ENCODE results near the gene LSG1.

The LSG1 gene

GRCh38 chr3:194696702-194697101, 24.7 kb upstream of the LSG1 start:
- TF ChIP-seq POLR2AphosphoS5 (IDR thresholded peaks at IDR 0.05; ENCODE audit: low read depth, low read length), result no peak

DNA sequence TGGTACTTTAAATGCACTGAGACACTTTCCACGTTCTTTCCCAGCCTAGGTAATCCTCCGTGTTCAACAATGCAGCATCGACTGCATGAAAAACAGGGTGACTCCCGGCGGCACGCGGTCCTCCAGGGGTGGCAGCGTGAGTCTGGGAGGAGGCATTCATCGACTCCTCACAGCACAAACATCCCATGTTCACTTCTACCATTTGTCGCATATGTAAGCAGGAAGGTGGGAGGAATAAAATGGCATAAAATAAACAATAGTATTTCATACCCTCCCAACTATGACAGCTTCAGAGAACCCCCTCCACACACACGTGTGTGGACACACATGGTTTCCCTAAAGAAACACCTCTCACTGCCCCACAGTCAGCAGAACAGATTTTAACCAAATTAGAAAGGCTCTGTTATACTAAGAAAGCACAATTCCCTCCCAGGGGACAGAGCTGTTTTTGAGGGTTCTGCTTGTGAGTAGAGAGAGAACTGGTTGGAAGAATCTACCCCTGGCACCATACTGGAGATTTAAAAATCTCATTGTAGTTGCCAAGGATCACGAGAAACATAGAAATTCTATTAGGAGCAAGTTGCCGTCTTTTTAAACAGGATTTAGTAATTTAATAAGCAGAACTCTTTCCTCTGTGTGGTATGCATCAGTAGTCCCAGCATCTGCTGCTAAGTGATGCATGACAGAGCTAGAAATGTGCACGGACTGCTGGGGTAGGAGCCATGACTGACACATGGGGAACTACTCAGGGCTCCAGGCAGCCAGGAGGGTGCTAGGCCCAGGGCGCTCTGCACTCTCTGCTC, 19.7 kb upstream of the LSG1 start:
- TF ChIP-seq, protein P1, sequence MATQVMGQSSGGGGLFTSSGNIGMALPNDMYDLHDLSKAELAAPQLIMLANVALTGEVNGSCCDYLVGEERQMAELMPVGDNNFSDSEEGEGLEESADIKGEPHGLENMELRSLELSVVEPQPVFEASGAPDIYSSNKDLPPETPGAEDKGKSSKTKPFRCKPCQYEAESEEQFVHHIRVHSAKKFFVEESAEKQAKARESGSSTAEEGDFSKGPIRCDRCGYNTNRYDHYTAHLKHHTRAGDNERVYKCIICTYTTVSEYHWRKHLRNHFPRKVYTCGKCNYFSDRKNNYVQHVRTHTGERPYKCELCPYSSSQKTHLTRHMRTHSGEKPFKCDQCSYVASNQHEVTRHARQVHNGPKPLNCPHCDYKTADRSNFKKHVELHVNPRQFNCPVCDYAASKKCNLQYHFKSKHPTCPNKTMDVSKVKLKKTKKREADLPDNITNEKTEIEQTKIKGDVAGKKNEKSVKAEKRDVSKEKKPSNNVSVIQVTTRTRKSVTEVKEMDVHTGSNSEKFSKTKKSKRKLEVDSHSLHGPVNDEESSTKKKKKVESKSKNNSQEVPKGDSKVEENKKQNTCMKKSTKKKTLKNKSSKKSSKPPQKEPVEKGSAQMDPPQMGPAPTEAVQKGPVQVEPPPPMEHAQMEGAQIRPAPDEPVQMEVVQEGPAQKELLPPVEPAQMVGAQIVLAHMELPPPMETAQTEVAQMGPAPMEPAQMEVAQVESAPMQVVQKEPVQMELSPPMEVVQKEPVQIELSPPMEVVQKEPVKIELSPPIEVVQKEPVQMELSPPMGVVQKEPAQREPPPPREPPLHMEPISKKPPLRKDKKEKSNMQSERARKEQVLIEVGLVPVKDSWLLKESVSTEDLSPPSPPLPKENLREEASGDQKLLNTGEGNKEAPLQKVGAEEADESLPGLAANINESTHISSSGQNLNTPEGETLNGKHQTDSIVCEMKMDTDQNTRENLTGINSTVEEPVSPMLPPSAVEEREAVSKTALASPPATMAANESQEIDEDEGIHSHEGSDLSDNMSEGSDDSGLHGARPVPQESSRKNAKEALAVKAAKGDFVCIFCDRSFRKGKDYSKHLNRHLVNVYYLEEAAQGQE (IDR thresholded peaks at IDR 0.05; ENCODE audit: insufficient read depth in 1 of 2, low read depth in 2 of 2, low read length in 2 of 2), result no peak
- TF ChIP-seq SIN3A (IDR thresholded peaks at IDR 0.05; ENCODE audit: borderline replicate concordance, insufficient read depth, low read length), result peak; percentile 24; the same call in 1 of the 2 replicates

DNA sequence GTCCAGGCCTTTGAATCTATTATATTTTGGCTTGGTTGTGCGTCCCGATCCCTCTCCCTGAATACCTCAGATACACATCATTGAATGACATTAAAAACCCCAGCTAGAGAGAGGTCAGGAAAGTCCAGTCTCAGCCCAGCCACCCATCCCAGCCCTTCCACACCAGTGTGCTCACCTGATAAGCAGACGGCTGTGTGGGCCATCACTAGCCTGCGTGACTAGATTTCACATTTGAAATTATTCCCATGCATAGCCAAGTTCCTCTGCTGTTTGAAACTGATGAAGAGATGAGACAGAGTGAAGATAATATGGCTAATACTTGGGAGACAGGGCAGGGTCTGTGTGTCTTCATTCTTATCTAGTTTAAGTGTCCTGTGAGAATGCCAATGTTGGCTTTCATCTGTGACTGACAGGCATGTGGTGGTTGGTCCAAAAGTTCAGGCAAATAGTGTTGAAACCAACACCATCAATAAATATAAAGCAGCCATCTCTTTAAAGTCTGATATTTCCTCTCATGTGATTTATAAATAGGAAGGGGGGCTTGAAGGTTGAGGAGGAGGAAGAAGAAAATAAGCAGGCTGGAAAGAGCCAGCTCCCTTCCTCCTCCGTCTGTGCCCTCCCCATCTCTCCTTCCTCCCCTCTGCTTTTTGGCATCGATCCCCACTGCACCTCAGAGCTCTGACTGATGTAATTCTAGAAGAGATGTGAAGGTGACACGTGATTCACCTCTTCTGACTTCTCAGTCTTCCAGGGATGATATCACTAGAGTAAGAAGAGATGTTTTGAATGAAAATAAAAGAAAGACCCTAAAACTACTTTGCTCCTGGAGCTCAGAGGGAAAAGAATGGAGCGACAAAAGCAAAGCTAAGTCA, 18.7 kb upstream of the LSG1 start:
- no peak for TF ChIP-seq POLR2AphosphoS5 (IDR thresholded peaks at IDR 0.05; ENCODE audit: low read depth, low read length)
- TF ChIP-seq FOXP2 (optimal IDR thresholded peaks at IDR 0.05; ENCODE audit: borderline replicate concordance, extremely low read depth, extremely low read length, insufficient read depth), result no peak
- TF ChIP-seq, protein P1 (IDR thresholded peaks at IDR 0.05; ENCODE audit: insufficient read depth in 1 of 2, low read depth in 2 of 2, low read length in 2 of 2), result no peak
- TF ChIP-seq SIN3A (IDR thresholded peaks at IDR 0.05; ENCODE audit: borderline replicate concordance, insufficient read depth, low read length), result no peak
- TF ChIP-seq TAF1 (IDR thresholded peaks at IDR 0.05; ENCODE audit: borderline replicate concordance, insufficient read depth, low read length), result no peak

DNA sequence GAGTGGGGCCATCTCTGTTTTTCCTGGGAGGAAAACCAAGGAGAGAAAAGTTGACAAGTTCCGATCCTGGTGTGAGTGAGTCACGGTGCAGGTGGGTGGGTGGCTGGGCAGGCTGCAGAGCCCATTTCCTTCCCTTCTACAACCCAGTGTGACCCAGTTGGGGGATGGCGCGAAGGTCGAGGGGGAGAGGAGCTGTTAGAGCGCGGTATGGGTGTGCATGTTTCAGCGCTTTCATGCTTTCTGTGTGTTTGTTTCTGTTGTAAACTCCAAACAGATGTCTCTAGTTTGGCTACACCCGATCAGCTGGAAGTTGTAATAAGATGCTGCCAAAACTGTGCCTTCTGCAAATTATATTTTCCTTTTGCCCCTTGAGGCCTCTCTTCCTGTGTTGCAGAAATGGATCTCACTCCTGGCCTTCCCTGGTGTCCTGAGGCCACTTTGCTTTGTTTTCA, 17.5 kb upstream of the LSG1 start:
- no peak for TF ChIP-seq TAF1 (IDR thresholded peaks at IDR 0.05; ENCODE audit: borderline replicate concordance, insufficient read depth, low read length)
- TF ChIP-seq POLR2AphosphoS5 (IDR thresholded peaks at IDR 0.05; ENCODE audit: low read depth, low read length), result 0 out of 2 replicates have a peak, but pooled peaks have one; percentile 28
- no peak for TF ChIP-seq FOXP2 (optimal IDR thresholded peaks at IDR 0.05; ENCODE audit: borderline replicate concordance, extremely low read depth, extremely low read length, insufficient read depth)
- TF ChIP-seq SIN3A (IDR thresholded peaks at IDR 0.05; ENCODE audit: borderline replicate concordance, insufficient read depth, low read length), result no peak
- TF ChIP-seq, protein P1 (IDR thresholded peaks at IDR 0.05; ENCODE audit: insufficient read depth in 1 of 2, low read depth in 2 of 2, low read length in 2 of 2), result no peak

- TF ChIP-seq TAF1 (IDR thresholded peaks at IDR 0.05; ENCODE audit: borderline replicate concordance, insufficient read depth, low read length), result no peak
- TF ChIP-seq POLR2AphosphoS5 (IDR thresholded peaks at IDR 0.05; ENCODE audit: low read depth, low read length), result no peak
- TF ChIP-seq, protein P1 (IDR thresholded peaks at IDR 0.05; ENCODE audit: insufficient read depth in 1 of 2, low read depth in 2 of 2, low read length in 2 of 2), result no peak
- no peak for TF ChIP-seq SIN3A (IDR thresholded peaks at IDR 0.05; ENCODE audit: borderline replicate concordance, insufficient read depth, low read length)
- no peak for TF ChIP-seq FOXP2 (optimal IDR thresholded peaks at IDR 0.05; ENCODE audit: borderline replicate concordance, extremely low read depth, extremely low read length, insufficient read depth)
These were observed 17.0 kb upstream of the LSG1 start for GRCh38 chr3:194688946-194689345.

All from PFSK-1 (cell line).